ENCODE data around the gene ZMYND11.
A peak's percentile ranks its signal among the peaks of the same experiment; 100 is the strongest.
"Not testable (repeated sequence)": the region's sequence is repeated elsewhere in the genome, so short reads cannot be mapped to it uniquely, and the experiment has no call there.

ZMYND11 gene

DNA sequence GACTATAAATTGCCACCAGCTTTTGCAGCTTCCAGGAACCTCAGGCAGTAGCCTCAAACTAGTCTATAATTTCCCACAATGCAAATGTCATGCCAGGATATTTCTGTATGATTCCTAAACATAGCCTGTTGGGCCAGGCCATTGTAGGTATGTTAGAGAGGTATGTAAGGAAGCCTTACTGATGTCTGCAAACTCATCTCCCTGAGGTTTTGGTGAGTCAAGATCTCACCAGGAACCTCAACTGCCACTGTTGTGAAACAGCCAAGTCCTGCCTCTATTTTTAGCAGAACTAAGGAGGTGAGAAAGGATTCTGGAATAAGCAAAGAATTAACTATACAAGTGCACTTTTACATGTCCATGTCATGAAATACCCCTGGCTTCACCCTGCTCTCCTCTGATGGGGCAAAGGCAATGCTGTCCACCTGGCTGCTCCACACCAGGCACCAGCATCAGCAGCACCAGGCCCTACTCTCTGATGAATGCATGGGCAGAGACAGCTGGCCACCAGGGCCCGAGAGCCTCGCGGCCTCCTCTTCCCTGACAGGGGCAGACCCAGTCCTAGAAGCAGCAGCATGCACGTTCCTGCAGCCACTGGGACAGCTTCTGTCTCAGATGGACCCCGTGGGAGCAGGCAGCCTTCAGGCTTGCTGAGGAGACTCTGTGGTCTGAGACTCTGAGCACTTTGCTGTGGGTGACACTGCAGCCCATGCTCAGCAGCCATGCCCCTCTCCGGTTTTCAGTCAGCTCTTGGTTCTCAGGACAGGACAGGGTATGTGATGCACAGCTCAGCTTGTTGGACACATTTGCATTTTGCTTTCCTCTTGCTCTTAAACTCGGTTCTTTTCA lies 147.3 kb downstream of the ZMYND11 start:
- no peak for DNase-seq (ENCODE audit: low spot score)

DNA sequence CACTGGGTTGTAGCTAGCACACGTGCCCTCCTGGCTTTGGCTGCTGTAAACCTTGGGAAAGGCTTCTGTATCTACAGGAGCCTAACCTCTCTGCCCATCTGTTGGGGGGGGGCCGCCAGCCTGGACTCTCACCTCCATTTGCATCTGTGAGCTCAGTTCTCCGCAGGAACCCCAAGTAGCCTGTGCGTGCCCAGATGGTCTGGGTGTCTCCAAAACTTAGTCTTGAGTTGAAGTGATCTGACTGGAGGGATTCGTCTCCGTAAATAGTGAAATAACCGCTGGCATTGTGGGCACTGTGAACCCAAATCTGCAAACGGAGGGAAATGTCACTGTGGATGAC lies 147.9 kb downstream of the ZMYND11 start:
- DNase-seq (ENCODE audit: low spot score) = no peak

GRCh38 chr10:283916-284356 lies 148.7 kb downstream of the ZMYND11 start:
- no peak for DNase-seq (ENCODE audit: low spot score)

GRCh38 chr10:285216-285615 lies 150.0 kb downstream of the ZMYND11 start:
- no peak for DNase-seq (ENCODE audit: low spot score)

DNA sequence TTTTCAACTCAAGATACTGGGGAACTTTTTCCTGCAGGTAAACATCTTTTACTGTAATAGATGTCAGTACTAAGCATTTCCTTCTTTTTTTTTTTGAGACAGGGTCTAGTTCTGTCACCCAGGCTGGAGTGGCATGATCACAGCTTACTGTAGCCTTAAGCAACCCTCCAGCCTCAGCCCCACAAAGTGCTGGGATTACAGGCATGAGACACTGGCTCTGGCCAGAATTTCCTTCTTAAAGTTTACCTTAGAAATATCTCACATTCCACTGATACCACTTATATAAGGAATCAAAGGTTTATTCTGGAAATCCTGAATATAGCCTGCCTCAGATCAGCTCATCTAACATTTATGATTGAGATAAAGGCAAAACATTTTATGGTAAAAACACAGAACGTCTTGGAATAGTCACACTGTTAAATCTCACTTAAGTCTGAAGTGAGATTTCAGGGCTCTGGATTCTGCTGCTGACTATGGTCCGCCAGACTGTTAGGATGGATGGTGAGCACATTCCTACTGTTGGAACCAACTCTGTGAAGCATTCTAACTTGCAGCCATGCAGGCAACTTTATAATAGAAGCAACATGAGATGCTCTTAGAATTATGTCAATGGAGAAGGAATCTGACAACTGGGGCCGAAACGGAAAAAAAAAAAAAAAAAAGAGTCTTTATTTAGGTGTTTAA lies 151.9 kb downstream of the ZMYND11 start:
- no peak for DNase-seq (ENCODE audit: low spot score)

- no peak for DNase-seq (ENCODE audit: low spot score)
Observed at GRCh38 chr10:287814-288213, 152.6 kb downstream of the ZMYND11 start.

GRCh38 chr10:288316-289200 lies 153.3 kb downstream of the ZMYND11 start:
- no peak for DNase-seq (ENCODE audit: low spot score)

GRCh38 chr10:289581-289980 lies 154.3 kb downstream of the ZMYND11 start:
- DNase-seq (ENCODE audit: low spot score) = no peak

- DNase-seq (ENCODE audit: low spot score) = no peak
Observed at GRCh38 chr10:290026-290725, 154.9 kb downstream of the ZMYND11 start.

DNA sequence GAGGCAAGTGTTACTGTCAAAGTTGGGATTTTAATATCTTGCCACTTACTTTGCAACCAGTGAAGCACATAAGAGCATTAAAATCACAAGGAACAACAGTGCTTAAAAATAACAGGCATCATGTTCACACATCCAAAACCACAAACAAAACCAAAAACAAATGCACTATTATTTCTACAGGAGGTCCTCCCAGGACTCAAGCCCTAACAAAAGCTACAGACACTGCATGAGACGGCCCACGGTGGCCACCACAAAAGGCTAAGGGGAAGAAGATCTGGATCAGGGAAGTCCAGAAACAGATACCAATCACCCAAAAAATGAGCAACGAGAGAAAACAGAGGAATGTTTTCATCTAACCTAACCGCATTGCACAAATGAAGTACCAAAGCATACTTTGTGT lies 158.4 kb downstream of the ZMYND11 start:
- DNase-seq (ENCODE audit: low spot score) = no peak

DNA sequence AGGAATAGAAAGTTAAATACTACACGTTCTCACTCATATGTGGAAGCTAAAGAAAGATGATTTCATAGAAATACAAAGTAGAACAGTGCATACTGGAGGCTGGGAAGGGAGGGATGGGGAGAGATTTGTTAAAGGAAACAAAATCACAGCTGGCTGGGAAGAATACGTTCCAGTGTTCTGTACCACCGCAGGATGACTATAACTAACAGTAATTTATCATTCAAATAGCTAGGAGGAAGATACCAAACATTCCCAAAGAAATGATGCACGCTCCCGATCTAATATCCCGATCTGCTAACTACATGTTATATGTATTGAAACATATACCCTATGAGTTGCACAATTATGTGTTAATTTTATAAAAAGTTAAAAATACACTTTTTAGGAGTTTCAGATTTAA lies 162.3 kb downstream of the ZMYND11 start:
- DNase-seq (ENCODE audit: low spot score) = peak; percentile 20

DNA sequence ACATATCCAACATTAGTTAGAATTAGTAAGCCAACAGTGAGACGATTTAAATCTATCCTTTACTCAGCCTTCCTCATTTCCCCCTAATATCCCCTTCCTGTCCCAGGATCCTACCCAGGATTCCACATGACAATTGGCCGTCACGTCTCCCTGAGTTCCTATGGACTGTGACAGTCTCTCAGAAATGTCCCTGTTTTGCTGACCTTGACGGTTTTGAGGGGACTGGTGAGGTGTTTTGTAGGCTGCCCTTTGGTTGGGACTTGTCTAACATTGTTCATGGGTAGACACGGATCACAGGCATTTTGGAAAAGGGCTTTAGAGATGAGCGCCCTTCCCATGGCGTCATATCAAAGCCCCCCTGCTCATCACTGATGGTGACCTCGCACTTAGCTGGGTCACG lies 162.8 kb downstream of the ZMYND11 start:
- DNase-seq (ENCODE audit: low spot score) = no peak

- DNase-seq (ENCODE audit: low spot score) = no peak
Observed at GRCh38 chr10:299512-299911, 164.3 kb downstream of the ZMYND11 start.

- DNase-seq (ENCODE audit: low spot score) = no peak
Observed at GRCh38 chr10:299969-300368, 164.7 kb downstream of the ZMYND11 start.

GRCh38 chr10:300580-300979 lies 165.3 kb downstream of the ZMYND11 start:
- DNase-seq (ENCODE audit: low spot score) = not testable (repeated sequence)

GRCh38 chr10:301536-301935 lies 166.3 kb downstream of the ZMYND11 start:
- DNase-seq (ENCODE audit: low spot score) = no peak

Data from globus pallidus (tissue), 1 donor.